ENCODE data around the gene ALDH1L2.

DNA sequence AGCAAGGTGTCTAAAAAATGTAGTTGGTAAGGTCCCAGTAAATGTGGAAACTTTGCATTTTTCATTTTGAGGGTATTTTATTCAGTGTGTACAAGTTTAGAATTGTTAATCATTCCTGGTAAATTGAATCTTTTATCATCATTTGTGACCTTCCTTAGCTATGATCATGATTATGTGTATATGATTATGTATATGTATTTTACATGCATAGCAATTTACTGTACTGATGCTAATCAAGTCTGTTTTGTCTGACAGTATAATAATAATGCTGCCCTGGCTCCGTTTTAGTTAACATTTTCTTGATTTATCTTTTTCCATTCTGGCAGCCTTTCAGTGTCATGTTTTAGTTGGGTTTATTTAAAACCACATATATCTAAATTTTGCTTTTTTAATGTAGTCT lies 32.7 kb upstream of the ALDH1L2 start:
- TF ChIP-seq, protein P1, sequence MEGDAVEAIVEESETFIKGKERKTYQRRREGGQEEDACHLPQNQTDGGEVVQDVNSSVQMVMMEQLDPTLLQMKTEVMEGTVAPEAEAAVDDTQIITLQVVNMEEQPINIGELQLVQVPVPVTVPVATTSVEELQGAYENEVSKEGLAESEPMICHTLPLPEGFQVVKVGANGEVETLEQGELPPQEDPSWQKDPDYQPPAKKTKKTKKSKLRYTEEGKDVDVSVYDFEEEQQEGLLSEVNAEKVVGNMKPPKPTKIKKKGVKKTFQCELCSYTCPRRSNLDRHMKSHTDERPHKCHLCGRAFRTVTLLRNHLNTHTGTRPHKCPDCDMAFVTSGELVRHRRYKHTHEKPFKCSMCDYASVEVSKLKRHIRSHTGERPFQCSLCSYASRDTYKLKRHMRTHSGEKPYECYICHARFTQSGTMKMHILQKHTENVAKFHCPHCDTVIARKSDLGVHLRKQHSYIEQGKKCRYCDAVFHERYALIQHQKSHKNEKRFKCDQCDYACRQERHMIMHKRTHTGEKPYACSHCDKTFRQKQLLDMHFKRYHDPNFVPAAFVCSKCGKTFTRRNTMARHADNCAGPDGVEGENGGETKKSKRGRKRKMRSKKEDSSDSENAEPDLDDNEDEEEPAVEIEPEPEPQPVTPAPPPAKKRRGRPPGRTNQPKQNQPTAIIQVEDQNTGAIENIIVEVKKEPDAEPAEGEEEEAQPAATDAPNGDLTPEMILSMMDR (IDR thresholded peaks at IDR 0.05): no peak
- TF ChIP-seq POLR2A (IDR thresholded peaks at IDR 0.05) (no peak), EP300 (IDR thresholded peaks at IDR 0.05) (no peak), POLR2AphosphoS5 (IDR thresholded peaks at IDR 0.05) (no peak)
